GM10248 (cell line): ENCODE data around the gene MCM5.

Experiments used
- CTCF ChIA-PET: fragments of 300-600 bp; sonication (Branson Sonifier 250); formaldehyde crosslinking; extraction: SDS; loops from one replicate; lab custom pipeline; 2021; ENCODE audit warnings: antibody characterized with exemption; lab: Yijun Ruan, JAX
- POLR2A ChIA-PET: fragments of 350-650 bp; sonication (Branson Sonifier 250); formaldehyde crosslinking; extraction: SDS; loops from one replicate; lab custom pipeline; 2020; ENCODE audit warnings: antibody characterized with exemption; lab: Yijun Ruan, JAX
- DNase-seq: peaks from one replicate; pipeline ENCODE4 v3.0.0; 2012; ENCODE audit errors: extremely low spot score
- TF ChIP-seq, protein P1 (sequence below): IDR thresholded peaks from 2 replicates; pipeline ENCODE4 v1.5.1; 2012; ENCODE audit warnings: mild to moderate bottlenecking, low read depth; ENCODE audit errors: extremely low read depth, missing control alignments, control extremely low read depth

Gene MCM5

DNA sequence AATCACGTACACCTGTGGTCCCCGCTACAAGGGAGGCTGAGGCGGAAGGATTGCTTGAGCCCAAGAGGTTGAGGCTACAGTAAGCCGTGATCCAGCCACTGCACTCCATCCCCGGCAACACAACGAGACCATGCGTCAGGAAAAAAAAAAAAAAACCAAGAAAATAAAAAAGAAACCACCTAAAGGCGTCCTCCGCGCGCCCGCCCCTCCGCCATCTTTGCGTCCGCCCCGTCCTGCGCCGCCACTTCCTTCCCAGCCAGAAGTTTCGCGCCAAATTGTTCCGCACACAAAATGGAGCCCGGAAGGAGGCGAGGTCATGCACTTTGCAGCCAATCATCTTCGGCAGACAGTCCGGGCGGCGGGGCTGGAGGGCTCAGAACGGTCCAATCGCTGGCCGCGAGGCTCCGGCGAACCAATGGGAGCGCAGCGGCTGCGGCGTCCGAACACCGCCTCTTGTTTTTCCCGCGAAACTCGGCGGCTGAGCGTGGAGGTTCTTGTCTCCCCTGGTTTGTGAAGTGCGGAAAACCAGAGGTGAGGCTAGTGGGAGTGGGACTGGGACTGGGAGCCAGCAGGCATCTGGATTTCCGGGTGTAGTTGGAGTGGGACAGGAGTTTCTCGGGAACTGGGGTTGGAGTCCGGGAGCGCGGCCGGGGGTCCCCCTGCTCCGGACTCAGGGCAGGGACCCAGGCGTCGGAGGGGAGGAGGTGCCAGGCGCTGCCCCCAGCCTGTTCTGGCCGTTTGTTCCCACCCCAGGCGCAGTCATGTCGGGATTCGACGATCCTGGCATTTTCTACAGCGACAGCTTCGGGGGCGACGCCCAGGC is at the start of gene MCM5:
TSS of gene MCM5 (plus strand) at position 463 of the 823 bp plus-strand sequence. CDS start at position 762, 299 bp downstream.
- TF ChIP-seq, protein P1, sequence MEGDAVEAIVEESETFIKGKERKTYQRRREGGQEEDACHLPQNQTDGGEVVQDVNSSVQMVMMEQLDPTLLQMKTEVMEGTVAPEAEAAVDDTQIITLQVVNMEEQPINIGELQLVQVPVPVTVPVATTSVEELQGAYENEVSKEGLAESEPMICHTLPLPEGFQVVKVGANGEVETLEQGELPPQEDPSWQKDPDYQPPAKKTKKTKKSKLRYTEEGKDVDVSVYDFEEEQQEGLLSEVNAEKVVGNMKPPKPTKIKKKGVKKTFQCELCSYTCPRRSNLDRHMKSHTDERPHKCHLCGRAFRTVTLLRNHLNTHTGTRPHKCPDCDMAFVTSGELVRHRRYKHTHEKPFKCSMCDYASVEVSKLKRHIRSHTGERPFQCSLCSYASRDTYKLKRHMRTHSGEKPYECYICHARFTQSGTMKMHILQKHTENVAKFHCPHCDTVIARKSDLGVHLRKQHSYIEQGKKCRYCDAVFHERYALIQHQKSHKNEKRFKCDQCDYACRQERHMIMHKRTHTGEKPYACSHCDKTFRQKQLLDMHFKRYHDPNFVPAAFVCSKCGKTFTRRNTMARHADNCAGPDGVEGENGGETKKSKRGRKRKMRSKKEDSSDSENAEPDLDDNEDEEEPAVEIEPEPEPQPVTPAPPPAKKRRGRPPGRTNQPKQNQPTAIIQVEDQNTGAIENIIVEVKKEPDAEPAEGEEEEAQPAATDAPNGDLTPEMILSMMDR, result no peak
- peak; percentile 99 for DNase-seq
- CTCF ChIA-PET, result no interaction called here
- POLR2A ChIA-PET, result no interaction called here

DNA sequence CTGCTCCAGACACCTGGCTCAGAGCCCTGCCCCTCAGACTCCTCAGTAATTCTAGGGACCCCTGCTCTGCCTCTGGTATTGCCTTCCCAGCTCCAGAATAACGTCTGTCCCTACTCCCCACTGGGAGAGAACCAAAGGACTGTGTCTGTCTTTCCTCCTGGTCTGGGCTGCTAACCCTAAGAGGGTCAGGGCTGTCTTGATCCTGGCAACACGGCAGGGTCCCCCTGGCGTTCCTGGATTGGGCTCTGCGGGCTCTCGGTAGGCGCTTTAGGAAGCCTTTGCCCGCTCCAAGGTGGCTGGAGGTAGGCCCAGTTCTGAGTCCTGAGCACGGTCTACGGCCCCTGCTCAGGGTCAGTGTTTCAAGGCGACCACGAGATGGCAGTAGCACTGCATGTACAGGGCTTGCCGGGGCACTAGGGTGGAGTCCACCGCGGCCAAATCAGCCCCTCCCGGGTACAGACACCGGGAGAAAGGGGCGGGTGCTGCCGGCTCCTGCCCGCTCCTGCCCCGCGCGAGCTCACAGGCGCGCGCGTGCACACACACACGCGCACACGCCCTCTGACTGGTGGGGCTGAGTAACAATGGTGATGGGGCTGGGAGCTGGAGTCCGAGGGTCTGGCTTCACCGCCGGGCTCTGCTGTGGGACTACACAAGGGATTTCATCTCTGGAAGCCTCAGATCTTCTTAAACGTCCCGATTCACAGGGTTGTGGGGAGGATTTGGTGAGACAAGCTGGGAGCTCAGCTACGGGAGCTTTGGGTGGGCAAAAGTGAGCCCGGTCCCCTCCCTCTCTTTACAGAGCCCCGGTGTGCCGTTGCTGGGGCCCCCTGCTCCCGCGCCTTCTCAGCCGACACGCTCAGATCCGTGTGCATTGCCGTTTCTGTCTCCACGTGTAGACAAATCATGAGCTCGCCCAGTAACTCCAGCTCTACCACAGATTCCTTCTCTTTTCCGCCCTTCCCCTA is 49.1 kb upstream of the MCM5 start:
- peak; percentile 93 for DNase-seq
- ChIA-PET POLR2A (no interaction called here), CTCF (interaction anchor here (0.6 to 5.1 kb wide), 54 partner anchors 8 to 774 kb away, joined by 3 to 76 read pairs (median 4); partner anchors contain the start of genes APOL6, HMOX1 and MB)
- TF ChIP-seq, protein P1, result peak; percentile 90

DNA sequence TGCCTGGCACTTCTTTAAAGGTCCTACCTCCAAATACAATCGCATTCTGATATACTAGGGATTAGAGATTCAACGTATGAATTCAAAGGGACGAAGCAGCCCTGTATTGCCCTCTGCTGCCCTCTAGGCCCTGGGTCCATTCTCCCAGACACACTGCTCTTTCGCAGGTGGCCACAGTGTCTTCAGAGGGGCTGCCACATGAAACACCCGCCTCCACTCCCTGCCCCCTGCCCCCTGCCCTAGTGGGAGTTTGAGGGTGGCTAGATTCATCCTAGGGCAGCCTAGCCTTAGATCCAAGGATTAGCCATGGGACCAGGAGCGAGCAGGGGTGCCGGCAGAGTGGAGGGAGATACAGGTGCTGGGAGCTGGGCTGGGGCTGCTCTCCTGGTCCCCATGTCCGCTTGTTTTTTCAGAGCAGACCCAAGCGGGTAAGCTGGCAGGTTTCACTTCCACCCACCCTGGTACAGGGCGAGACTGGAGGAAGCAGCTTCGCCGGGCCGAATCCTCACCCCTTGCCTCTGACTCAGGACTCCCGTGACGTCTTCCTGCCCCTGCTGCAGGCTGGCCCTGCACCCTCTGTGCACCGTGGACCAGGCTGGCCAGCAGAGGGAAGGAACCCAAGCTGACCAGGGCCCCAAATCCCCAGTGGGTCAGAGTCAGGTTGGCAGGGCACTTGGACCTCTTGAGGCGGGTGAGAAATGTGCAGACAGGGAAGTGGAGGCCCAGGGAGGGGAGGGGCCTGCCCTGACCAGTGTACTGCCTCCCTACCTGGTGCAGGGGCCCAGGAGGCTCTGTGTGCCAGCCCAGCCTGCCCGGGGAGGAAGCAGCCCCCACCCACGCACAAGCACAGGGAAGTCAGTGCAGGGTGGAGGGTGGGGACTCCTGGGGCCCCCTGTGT is 47.5 kb upstream of the MCM5 start:
- peak; percentile 59 for DNase-seq
- POLR2A ChIA-PET, result interaction anchor here (0.7 kb wide), 1 partner anchor 138 kb away, joined by 5 read pairs; no protein-coding TSS in a partner anchor
- TF ChIP-seq, protein P1, result peak; percentile 44
- CTCF ChIA-PET, result interaction anchor here (1.0 to 2.6 kb wide), 13 partner anchors 10 to 277 kb away, joined by 3 to 19 read pairs (median 6); no protein-coding TSS in a partner anchor

DNA sequence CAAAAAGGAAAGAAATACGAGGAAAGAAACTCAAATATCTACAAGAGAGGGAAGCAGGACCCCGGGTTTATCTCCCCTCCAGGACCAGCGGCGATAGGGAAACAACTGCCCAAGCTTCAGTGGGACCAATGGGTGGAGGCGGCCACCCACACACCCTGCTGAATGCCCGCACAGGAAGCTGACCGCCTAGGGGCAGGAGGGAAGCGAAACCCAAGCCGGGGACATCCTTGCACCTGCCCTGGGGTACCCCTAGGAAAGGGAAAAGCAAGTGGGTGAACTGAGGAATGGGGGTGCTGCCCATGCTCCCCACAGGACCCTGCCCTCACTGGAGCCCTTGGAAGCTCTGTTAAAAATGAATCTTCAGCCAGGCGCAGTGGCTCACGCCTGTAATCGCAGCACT is 46.6 kb upstream of the MCM5 start:
- ChIA-PET CTCF (interaction anchor here (0.8 to 2.2 kb wide), 11 partner anchors 9 to 771 kb away, joined by 3 to 13 read pairs (median 5); no protein-coding TSS in a partner anchor), POLR2A (no interaction called here)
- TF ChIP-seq, protein P1, result no peak
- no peak for DNase-seq

DNA sequence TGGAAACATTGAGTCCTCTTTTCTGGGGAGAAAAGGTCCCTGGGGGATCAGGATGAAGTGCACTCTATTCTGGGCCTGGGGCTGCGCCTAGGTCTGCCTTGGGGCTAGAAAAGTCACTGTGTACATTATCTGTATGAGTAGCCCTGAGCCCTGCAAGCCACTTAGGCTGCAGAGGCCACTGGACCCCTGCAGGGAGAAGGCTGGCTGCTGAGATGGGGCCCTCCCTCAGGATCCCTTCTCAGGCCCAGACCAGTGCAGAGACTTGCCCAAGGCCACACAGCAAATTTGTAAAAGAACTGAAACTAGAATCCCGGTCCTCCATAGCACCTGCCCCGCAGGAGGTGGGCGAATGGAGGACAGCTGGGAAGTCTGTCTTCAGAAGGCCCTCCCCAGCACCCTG is 45.9 kb upstream of the MCM5 start:
- ChIA-PET CTCF (interaction anchor here (1.3 to 2.2 kb wide), 6 partner anchors 8 to 770 kb away, joined by 3 to 13 read pairs (median 5); no protein-coding TSS in a partner anchor), POLR2A (no interaction called here)
- no peak for DNase-seq
- TF ChIP-seq, protein P1, result no peak
